HUES48 (cell line): ENCODE results near the gene POLR2M.
A peak's percentile ranks its signal among the peaks of the same experiment; 100 is the strongest.

Experiments
- H3K27ac ChIP-seq: one replicate; pipeline ENCODE4 v1.7.0; 2013; ENCODE audit warnings: low read depth, low read length, inconsistent platforms
- H3K27me3 ChIP-seq: 2 replicates; pipeline ENCODE4 v1.6.1; 2013; ENCODE audit warnings: mild to moderate bottlenecking, low read length; ENCODE audit not compliant: control insufficient read depth, insufficient read depth
- H3K36me3 ChIP-seq: 2 replicates; pipeline ENCODE4 v1.6.1; 2013; ENCODE audit warnings: low read length; ENCODE audit not compliant: control insufficient read depth, insufficient read depth
- H3K4me1 ChIP-seq: 2 replicates; pipeline ENCODE4 v1.6.1; 2013; ENCODE audit warnings: mild to moderate bottlenecking, low read length; ENCODE audit not compliant: control insufficient read depth, insufficient read depth
- H3K4me3 ChIP-seq: 2 replicates; pipeline ENCODE4 v1.5.1; 2013; ENCODE audit warnings: mild to moderate bottlenecking, low read depth, low read length
- H3K9ac ChIP-seq: 2 replicates; pipeline ENCODE4 v1.6.1; 2013; ENCODE audit warnings: mild to moderate bottlenecking, low read depth, low read length, moderate library complexity
- H3K9me3 ChIP-seq: 2 replicates; pipeline ENCODE4 v1.6.1; 2013; ENCODE audit warnings: low read length; ENCODE audit not compliant: control insufficient read depth, insufficient read depth

POLR2M gene

GRCh38 chr15:57736591-57736990, 30.1 kb downstream of the POLR2M start:
- H3K27me3 ChIP-seq: no peaks in the 10 kb centered on the region
- H3K36me3 ChIP-seq: no peaks in the 10 kb centered on the region
- no peaks in the 10 kb centered on the region for H3K9me3 ChIP-seq
- no peak overlapping the region for H3K27ac ChIP-seq
- H3K4me1 ChIP-seq: peaks cover under 1% of the 10 kb centered on the region; the same call in 1 of the 2 replicates
- no peak overlapping the region for H3K9ac ChIP-seq
- no peak overlapping the region for H3K4me3 ChIP-seq

GRCh38 chr15:57738734-57739237, 32.3 kb downstream of the POLR2M start:
- no peaks in the 10 kb centered on the region for H3K36me3 ChIP-seq
- no peak overlapping the region for H3K27ac ChIP-seq
- no peaks in the 10 kb centered on the region for H3K9me3 ChIP-seq
- H3K4me3 ChIP-seq: no peak overlapping the region
- no peaks in the 10 kb centered on the region for H3K27me3 ChIP-seq
- no peak overlapping the region for H3K9ac ChIP-seq
- H3K4me1 ChIP-seq: no peaks in the 10 kb centered on the region

GRCh38 chr15:57740048-57740447, 33.5 kb downstream of the POLR2M start:
- no peaks in the 10 kb centered on the region for H3K36me3 ChIP-seq
- H3K4me1 ChIP-seq: no peaks in the 10 kb centered on the region
- H3K27ac ChIP-seq: no peak overlapping the region
- H3K9ac ChIP-seq: no peak overlapping the region
- no peak overlapping the region for H3K4me3 ChIP-seq
- no peaks in the 10 kb centered on the region for H3K27me3 ChIP-seq
- no peaks in the 10 kb centered on the region for H3K9me3 ChIP-seq

GRCh38 chr15:57741089-57741488, 34.6 kb downstream of the POLR2M start:
- Histone ChIP-seq H3K9me3 (no peaks in the 10 kb centered on the region), H3K4me1 (no peaks in the 10 kb centered on the region), H3K27me3 (no peaks in the 10 kb centered on the region), H3K4me3 (no peak overlapping the region), H3K27ac (no peak overlapping the region), H3K9ac (no peak overlapping the region), H3K36me3 (no peaks in the 10 kb centered on the region)

GRCh38 chr15:57743424-57743823, 36.9 kb downstream of the POLR2M start:
- Histone ChIP-seq H3K4me1 (peaks cover 14% of the 10 kb centered on the region), H3K27ac (no peak overlapping the region), H3K9me3 (no peaks in the 10 kb centered on the region), H3K4me3 (no peak overlapping the region), H3K9ac (no peak overlapping the region), H3K36me3 (no peaks in the 10 kb centered on the region), H3K27me3 (no peaks in the 10 kb centered on the region)

- no peaks in the 10 kb centered on the region for H3K27me3 ChIP-seq
- no peaks in the 10 kb centered on the region for H3K9me3 ChIP-seq
- no peak overlapping the region for H3K4me3 ChIP-seq
- H3K4me1 ChIP-seq: peaks cover 25% of the 10 kb centered on the region
- no peak overlapping the region for H3K9ac ChIP-seq
- H3K27ac ChIP-seq: no peak overlapping the region
- no peaks in the 10 kb centered on the region for H3K36me3 ChIP-seq
Measured at GRCh38 chr15:57746786-57747185, 40.3 kb downstream of the POLR2M start.

GRCh38 chr15:57747206-57747896, 40.8 kb downstream of the POLR2M start:
- Histone ChIP-seq H3K9ac (no peak overlapping the region), H3K27ac (no peak overlapping the region), H3K4me3 (no peak overlapping the region)

GRCh38 chr15:57751177-57751800, 44.8 kb downstream of the POLR2M start:
- Histone ChIP-seq H3K4me1 (peaks cover 30% of the 10 kb centered on the region), H3K9me3 (no peaks in the 10 kb centered on the region)

More at GRCh38 chr15:57747206-57747896, 40.8 kb downstream of the POLR2M start:
- H3K27me3 ChIP-seq: no peaks in the 10 kb centered on the region
- H3K4me1 ChIP-seq: peaks cover 30% of the 10 kb centered on the region
- H3K36me3 ChIP-seq: no peaks in the 10 kb centered on the region
- no peaks in the 10 kb centered on the region for H3K9me3 ChIP-seq

GRCh38 chr15:57752436-57752835, 45.9 kb downstream of the POLR2M start:
- no peaks in the 10 kb centered on the region for H3K36me3 ChIP-seq
- H3K4me3 ChIP-seq: no peak overlapping the region
- no peaks in the 10 kb centered on the region for H3K9me3 ChIP-seq
- peak overlapping the region; percentile 21 for H3K27ac ChIP-seq
- peaks cover 22% of the 10 kb centered on the region for H3K4me1 ChIP-seq
- H3K9ac ChIP-seq: no peak overlapping the region
- H3K27me3 ChIP-seq: no peaks in the 10 kb centered on the region

More at GRCh38 chr15:57751177-57751800, 44.8 kb downstream of the POLR2M start:
- Histone ChIP-seq H3K4me3 (no peak overlapping the region), H3K27ac (peak overlapping the region; percentile 80), H3K27me3 (no peaks in the 10 kb centered on the region), H3K9ac (no peak overlapping the region), H3K36me3 (no peaks in the 10 kb centered on the region)

GRCh38 chr15:57752840-57753239, 46.3 kb downstream of the POLR2M start:
- H3K36me3 ChIP-seq: no peaks in the 10 kb centered on the region
- no peaks in the 10 kb centered on the region for H3K27me3 ChIP-seq
- H3K27ac ChIP-seq: peak overlapping the region; percentile 21
- no peak overlapping the region for H3K9ac ChIP-seq
- peaks cover 18% of the 10 kb centered on the region for H3K4me1 ChIP-seq
- no peak overlapping the region for H3K4me3 ChIP-seq
- no peaks in the 10 kb centered on the region for H3K9me3 ChIP-seq

GRCh38 chr15:57756466-57756865, 50.0 kb downstream of the POLR2M start:
- Histone ChIP-seq H3K27ac (no peak overlapping the region), H3K4me1 (peaks cover 8% of the 10 kb centered on the region; the same call in 1 of the 2 replicates), H3K9ac (no peak overlapping the region), H3K9me3 (no peaks in the 10 kb centered on the region), H3K4me3 (no peak overlapping the region), H3K27me3 (no peaks in the 10 kb centered on the region), H3K36me3 (no peaks in the 10 kb centered on the region)
